Lower leg skin (tissue), 3 donors: ENCODE results near the gene SRMS.

ENCODE experiments used
- CTCF ChIP-seq, 3 donors: fragments of 450-650 bp; IDR thresholded peaks; one replicate each; pipeline ENCODE4 v1.5.1; 2016; ENCODE audit warnings: antibody characterized with exemption in 3 of 3, mild to moderate bottlenecking in 3 of 3, moderate library complexity in 2 of 3
- POLR2A ChIP-seq, 2 donors: fragments of 450-650 bp; IDR thresholded peaks; one replicate each; pipeline ENCODE4 v1.6.1; 2016 to 2017; ENCODE audit warnings: antibody characterized with exemption in 2 of 2, mild to moderate bottlenecking in 1 of 2, moderate library complexity in 1 of 2

GRCh38 chr20:63494420-63495166, 53.0 kb downstream of the SRMS start:
- TF ChIP-seq CTCF (IDR thresholded peaks at IDR 0.05) (no peak), POLR2A (IDR thresholded peaks at IDR 0.05) (no peak)
